HCT116 (cell line): ENCODE data around the gene AAK1.

Experiments
- ELF1 ChIP-seq: IDR thresholded peaks from 2 replicates; pipeline ENCODE4 v1.6.1; 2012; ENCODE audit warnings: low read depth, borderline replicate concordance
- JUND ChIP-seq: IDR thresholded peaks from 2 replicates; pipeline ENCODE4 v1.6.1; 2012
- RAD21 ChIP-seq: IDR thresholded peaks from 2 replicates; pipeline ENCODE4 v1.6.1; 2012; ENCODE audit warnings: low read depth, mild to moderate bottlenecking
- SIN3A ChIP-seq: IDR thresholded peaks from 2 replicates; pipeline ENCODE4 v1.6.1; 2012; ENCODE audit warnings: low read depth
- TCF7L2 ChIP-seq: IDR thresholded peaks from 2 replicates; pipeline ENCODE4 v1.7.0; 2011; ENCODE audit warnings: borderline replicate concordance, inconsistent platforms; ENCODE audit not compliant: insufficient read depth, insufficient read length; ENCODE audit errors: extremely low read depth
- TF ChIP-seq, protein P1 (sequence below), 3 experiments: fragments of 200-600 bp in 1 of 3; sonication (generic) in 1 of 3; IDR thresholded peaks in 2 of 3; conservative IDR thresholded peaks in 1 of 3; 2 replicates each; pipeline ENCODE4 v1.5.1; 2012 to 2017; ENCODE audit warnings: low read depth in 2 of 3, low read length in 2 of 3, antibody characterized with exemption in 1 of 3, borderline replicate concordance in 1 of 3, control low read depth in 1 of 3, mild to moderate bottlenecking in 1 of 3, mixed read lengths in 1 of 3, mixed run types in 1 of 3, moderate library complexity in 1 of 3; ENCODE audit not compliant: insufficient read depth in 1 of 3

DNA sequence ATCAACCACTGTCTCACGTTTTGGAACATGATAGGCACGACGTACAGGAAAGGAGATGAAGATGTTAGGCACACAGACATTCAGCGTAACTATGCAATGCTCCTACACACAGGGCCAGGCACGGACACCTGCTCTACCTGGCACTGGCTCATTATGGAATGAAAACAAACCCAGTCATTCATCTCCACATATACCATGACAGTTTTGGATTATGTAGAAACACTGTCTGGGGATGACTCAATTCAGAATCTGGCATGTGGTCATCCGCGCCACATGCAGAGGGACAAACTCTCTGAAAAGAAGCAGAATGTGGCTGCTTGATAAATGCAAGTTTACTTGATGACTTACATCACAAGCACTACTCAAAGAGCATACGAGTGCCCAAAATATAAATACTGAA lies 176.8 kb downstream of the AAK1 start:
- TF ChIP-seq ELF1 (no peak), JUND (no peak), TCF7L2 (no peak), SIN3A (no peak), RAD21 (no peak)
- TF ChIP-seq, protein P1, sequence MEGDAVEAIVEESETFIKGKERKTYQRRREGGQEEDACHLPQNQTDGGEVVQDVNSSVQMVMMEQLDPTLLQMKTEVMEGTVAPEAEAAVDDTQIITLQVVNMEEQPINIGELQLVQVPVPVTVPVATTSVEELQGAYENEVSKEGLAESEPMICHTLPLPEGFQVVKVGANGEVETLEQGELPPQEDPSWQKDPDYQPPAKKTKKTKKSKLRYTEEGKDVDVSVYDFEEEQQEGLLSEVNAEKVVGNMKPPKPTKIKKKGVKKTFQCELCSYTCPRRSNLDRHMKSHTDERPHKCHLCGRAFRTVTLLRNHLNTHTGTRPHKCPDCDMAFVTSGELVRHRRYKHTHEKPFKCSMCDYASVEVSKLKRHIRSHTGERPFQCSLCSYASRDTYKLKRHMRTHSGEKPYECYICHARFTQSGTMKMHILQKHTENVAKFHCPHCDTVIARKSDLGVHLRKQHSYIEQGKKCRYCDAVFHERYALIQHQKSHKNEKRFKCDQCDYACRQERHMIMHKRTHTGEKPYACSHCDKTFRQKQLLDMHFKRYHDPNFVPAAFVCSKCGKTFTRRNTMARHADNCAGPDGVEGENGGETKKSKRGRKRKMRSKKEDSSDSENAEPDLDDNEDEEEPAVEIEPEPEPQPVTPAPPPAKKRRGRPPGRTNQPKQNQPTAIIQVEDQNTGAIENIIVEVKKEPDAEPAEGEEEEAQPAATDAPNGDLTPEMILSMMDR (IDR thresholded peaks at IDR 0.05 in 2 of 3, conservative IDR thresholded peaks at IDR 0.05 in 1 of 3; ENCODE audit: borderline replicate concordance in 1 of 3, insufficient read depth in 1 of 3, low read depth in 2 of 3, low read length in 2 of 3), result no peak
